GM23338 (cell line): ENCODE results near the gene MPIG6B. TPM values are rescaled to one million over a fixed set of nuclear protein-coding genes. Genes with fewer than 3 reads are reported as not detected.

ENCODE experiments used
- ATAC-seq: fragments of 200-7000 bp; cut with Tn5 transposase; 3 replicates; pipeline ENCODE4 v1.9.1; 2020
- DNase-seq: peaks from one replicate; pipeline ENCODE4 v3.0.0-alpha.2; 2015; ENCODE audit warnings: low spot score
- H2AFZ ChIP-seq: fragments of 200-600 bp; sonication (generic); 2 replicates; pipeline ENCODE4 v1.8.0; 2016; ENCODE audit warnings: antibody characterized with exemption, mild to moderate bottlenecking, moderate library complexity
- H3F3A ChIP-seq: fragments of 200-600 bp; sonication (generic); replicated peaks from 2 replicates; pipeline ENCODE4 v1.8.0; 2017; ENCODE audit warnings: antibody characterized with exemption, mixed run types, low read depth
- H3K27ac ChIP-seq: fragments of 200-600 bp; sonication (generic); 2 replicates; pipeline ENCODE4 v1.6.1; 2016; ENCODE audit warnings: low read depth
- H3K27me3 ChIP-seq: fragments of 200-600 bp; sonication (generic); 2 replicates; pipeline ENCODE4 v1.8.0; 2016; ENCODE audit warnings: mild to moderate bottlenecking, mixed run types, moderate library complexity; ENCODE audit not compliant: insufficient read depth
- H3K36me3 ChIP-seq: fragments of 200-600 bp; sonication (generic); 2 replicates; pipeline ENCODE4 v1.8.0; 2016; ENCODE audit warnings: mild to moderate bottlenecking; ENCODE audit not compliant: insufficient read depth
- H3K4me1 ChIP-seq: fragments of 200-600 bp; sonication (generic); 2 replicates; pipeline ENCODE4 v1.8.0; 2016; ENCODE audit warnings: mild to moderate bottlenecking, moderate library complexity; ENCODE audit not compliant: insufficient read depth
- H3K4me2 ChIP-seq: fragments of 200-600 bp; sonication (generic); 2 replicates; pipeline ENCODE4 v1.7.1; 2017; ENCODE audit warnings: mixed run types
- H3K4me3 ChIP-seq: fragments of 200-600 bp; sonication (generic); 2 replicates; pipeline ENCODE4 v1.6.1; 2016; ENCODE audit warnings: mixed run types
- H3K79me2 ChIP-seq: fragments of 200-600 bp; sonication (generic); replicated peaks from 2 replicates; pipeline ENCODE4 v1.8.0; 2017; ENCODE audit warnings: mild to moderate bottlenecking; ENCODE audit not compliant: insufficient read depth
- H3K9me2 ChIP-seq: fragments of 200-600 bp; sonication (generic); 2 replicates; pipeline ENCODE4 v1.8.0; 2017; ENCODE audit not compliant: insufficient read depth
- H4K20me1 ChIP-seq: fragments of 200-600 bp; sonication (generic); replicated peaks from 2 replicates; pipeline ENCODE4 v1.8.0; 2017; ENCODE audit warnings: mild to moderate bottlenecking; ENCODE audit not compliant: insufficient read depth
- H3K27ac Mint-ChIP-seq: 2 replicates; pipeline ENCODE4 v1.8.0; 2020; ENCODE audit warnings: inconsistent platforms, mild to moderate bottlenecking, moderate library complexity, mixed read lengths
- H3K27me3 Mint-ChIP-seq: 3 replicates; pipeline ENCODE4 v1.8.0; 2022; ENCODE audit warnings: low read depth, mild to moderate bottlenecking, moderate library complexity, mixed read lengths, inconsistent platforms; ENCODE audit not compliant: insufficient read depth, poor library complexity
- H3K36me3 Mint-ChIP-seq: 3 replicates; pipeline ENCODE4 v1.8.0; 2021; ENCODE audit warnings: low read depth, mild to moderate bottlenecking, inconsistent platforms, moderate library complexity, mixed read lengths
- H3K4me1 Mint-ChIP-seq: 3 replicates; pipeline ENCODE4 v1.8.0; 2020; ENCODE audit warnings: mild to moderate bottlenecking, inconsistent platforms, mixed read lengths
- H3K4me3 Mint-ChIP-seq: 3 replicates; pipeline ENCODE4 v1.8.0; 2021; ENCODE audit warnings: moderate library complexity, mild to moderate bottlenecking, inconsistent platforms, mixed read lengths
- H3K9me3 Mint-ChIP-seq: 3 replicates; pipeline ENCODE4 v1.8.0; 2020; ENCODE audit warnings: moderate library complexity, mild to moderate bottlenecking, inconsistent platforms, mixed read lengths
- CREB1 ChIP-seq: fragments of 250-450 bp; sonication (Bioruptor Pico); IDR thresholded peaks from 2 replicates; pipeline ENCODE4 v1.5.0; 2020; ENCODE audit warnings: low read depth, mild to moderate bottlenecking, moderate library complexity
- EZH2 ChIP-seq: fragments of 200-600 bp; sonication (generic); IDR thresholded peaks from one replicate; pipeline ENCODE4 v1.8.0; 2017; ENCODE audit warnings: antibody characterized with exemption, mild to moderate bottlenecking, low read depth; ENCODE audit not compliant: unreplicated experiment
- EZH2phosphoT487 ChIP-seq: fragments of 200-600 bp; sonication (generic); IDR thresholded peaks from one replicate; pipeline ENCODE4 v1.8.1; 2018; ENCODE audit warnings: antibody characterized with exemption; ENCODE audit not compliant: unreplicated experiment
- JUNB ChIP-seq: IDR thresholded peaks from one replicate; pipeline ENCODE4 v1.6.1; 2016; ENCODE audit warnings: antibody characterized with exemption; ENCODE audit not compliant: unreplicated experiment
- NANOG ChIP-seq: IDR thresholded peaks from 2 replicates; pipeline ENCODE4 v1.6.1; 2016; ENCODE audit warnings: antibody characterized with exemption, borderline replicate concordance
- POLR2AphosphoS5 ChIP-seq: IDR thresholded peaks from 2 replicates; pipeline ENCODE4 v1.6.1; 2016; ENCODE audit warnings: antibody characterized with exemption, low read depth
- STAT1 ChIP-seq: IDR thresholded peaks from one replicate; pipeline ENCODE4 v1.6.1; 2016; ENCODE audit warnings: antibody characterized with exemption; ENCODE audit not compliant: unreplicated experiment
- ZNF114 ChIP-seq: fragments of 250-450 bp; sonication (Bioruptor Pico); IDR thresholded peaks from 2 replicates; pipeline ENCODE4 v1.5.0; 2020; ENCODE audit warnings: mild to moderate bottlenecking, moderate library complexity
- ZNF331 ChIP-seq: fragments of 250-450 bp; sonication (Bioruptor Pico); IDR thresholded peaks from 2 replicates; pipeline ENCODE4 v1.5.0; 2020; ENCODE audit warnings: low read depth, mild to moderate bottlenecking, moderate library complexity
- polyA plus RNA-seq: library from polyadenylated mRNA; unstranded; fragments of >200 nt; fragmentation: Nextera tagmentation; extraction: Ambion mirVana; gene quantifications from 2 replicates; pipeline ENCODE4 v1.2.1, GENCODE V29; 2016
- total RNA-seq: library from RNA; depleted of rRNA; stranded (reverse); fragments of >200 nt; shearing (Covaris generic); gene quantifications from 2 replicates; pipeline ENCODE4 v1.2.3, GENCODE V29; 2014
- TF ChIP-seq, protein P1 (sequence below), 2 experiments: fragments of 200-600 bp in 1 of 2; sonication (generic) in 1 of 2; conservative IDR thresholded peaks; 2 replicates each; pipeline versions ENCODE4 v1.5.1 to v1.6.1; 2016 to 2017; ENCODE audit warnings: antibody characterized with exemption in 2 of 2, low read depth in 2 of 2, mild to moderate bottlenecking in 2 of 2, moderate library complexity in 1 of 2
- TF ChIP-seq, protein P2 (sequence below): IDR thresholded peaks from one replicate; pipeline ENCODE4 v1.6.1; 2018; ENCODE audit warnings: antibody characterized with exemption; ENCODE audit not compliant: unreplicated experiment
- TF ChIP-seq, protein P3 (sequence below): fragments of 250-450 bp; sonication (Bioruptor Pico); IDR thresholded peaks from 2 replicates; pipeline ENCODE4 v1.5.0; 2020; ENCODE audit warnings: mild to moderate bottlenecking, moderate library complexity
- TF ChIP-seq, protein P4 (sequence below): IDR thresholded peaks from 2 replicates; pipeline ENCODE4 v1.6.1; 2016; ENCODE audit warnings: antibody characterized with exemption

MPIG6B gene
- total and polyA plus RNA-seq, 2 experiments from 2014 or later, result 0.13 TPM; not detected in 1

DNA sequence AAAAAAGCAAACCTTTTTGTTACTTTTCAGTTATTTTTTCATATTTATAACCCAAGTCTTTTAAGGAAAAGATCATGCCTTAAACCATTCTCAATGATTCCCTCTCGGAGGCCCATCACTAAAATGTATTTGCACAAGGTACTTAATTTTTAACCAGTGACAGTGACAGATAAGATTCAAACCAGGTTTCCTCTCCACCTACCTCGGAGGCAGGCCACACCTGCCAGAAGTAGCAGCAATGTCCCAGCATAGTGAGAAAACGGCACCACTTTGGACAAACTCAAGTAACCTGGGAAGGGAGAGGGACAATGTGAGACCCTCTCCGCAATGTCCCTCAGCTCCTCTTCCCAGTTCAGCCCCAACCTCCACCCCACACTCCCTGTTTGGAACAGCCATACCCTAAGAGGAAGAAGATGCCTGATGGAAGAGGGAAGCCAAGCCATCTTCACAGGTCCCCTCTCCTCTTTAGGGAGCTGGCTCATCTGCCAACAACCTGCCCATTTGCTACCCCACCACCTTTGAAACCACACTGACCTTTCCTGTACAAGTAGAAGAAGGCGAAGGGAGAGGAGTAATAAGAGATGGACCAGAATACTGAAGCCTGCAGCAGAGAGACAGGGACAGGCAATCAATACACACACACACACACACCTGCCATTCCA is 22.3 kb upstream of the MPIG6B start:
- Histone ChIP-seq H4K20me1 (peaks cover 3% of the 10 kb centered on the region; the same call in 1 of the 2 replicates), H3K27me3 (no peaks in the 10 kb centered on the region), H3K4me2 (no peak overlapping the region), H3K36me3 (no peaks in the 10 kb centered on the region), H3F3A (peaks cover 3% of the 10 kb centered on the region; the same call in 1 of the 2 replicates), H3K4me3 (no peak overlapping the region), H3K79me2 (peaks cover 14% of the 10 kb centered on the region), H3K9me2 (no peaks in the 10 kb centered on the region), H3K27ac (no peak overlapping the region), H2AFZ (no peak overlapping the region), H3K4me1 (peaks cover 5% of the 10 kb centered on the region; the same call in 1 of the 2 replicates)
- DNase-seq (no peak), ATAC-seq (no peak)
- Mint-ChIP-seq H3K9me3 (no peaks in the 10 kb centered on the region), H3K36me3 (peaks cover 14% of the 10 kb centered on the region), H3K4me3 (peak overlapping the region; percentile 96), H3K27ac (no peak overlapping the region), H3K27me3 (peaks cover 6% of the 10 kb centered on the region), H3K4me1 (peaks cover 10% of the 10 kb centered on the region)
- TF ChIP-seq EZH2phosphoT487, result no peak
- TF ChIP-seq JUNB, result no peak
- TF ChIP-seq, protein P1, sequence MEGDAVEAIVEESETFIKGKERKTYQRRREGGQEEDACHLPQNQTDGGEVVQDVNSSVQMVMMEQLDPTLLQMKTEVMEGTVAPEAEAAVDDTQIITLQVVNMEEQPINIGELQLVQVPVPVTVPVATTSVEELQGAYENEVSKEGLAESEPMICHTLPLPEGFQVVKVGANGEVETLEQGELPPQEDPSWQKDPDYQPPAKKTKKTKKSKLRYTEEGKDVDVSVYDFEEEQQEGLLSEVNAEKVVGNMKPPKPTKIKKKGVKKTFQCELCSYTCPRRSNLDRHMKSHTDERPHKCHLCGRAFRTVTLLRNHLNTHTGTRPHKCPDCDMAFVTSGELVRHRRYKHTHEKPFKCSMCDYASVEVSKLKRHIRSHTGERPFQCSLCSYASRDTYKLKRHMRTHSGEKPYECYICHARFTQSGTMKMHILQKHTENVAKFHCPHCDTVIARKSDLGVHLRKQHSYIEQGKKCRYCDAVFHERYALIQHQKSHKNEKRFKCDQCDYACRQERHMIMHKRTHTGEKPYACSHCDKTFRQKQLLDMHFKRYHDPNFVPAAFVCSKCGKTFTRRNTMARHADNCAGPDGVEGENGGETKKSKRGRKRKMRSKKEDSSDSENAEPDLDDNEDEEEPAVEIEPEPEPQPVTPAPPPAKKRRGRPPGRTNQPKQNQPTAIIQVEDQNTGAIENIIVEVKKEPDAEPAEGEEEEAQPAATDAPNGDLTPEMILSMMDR (conservative IDR thresholded peaks at IDR 0.05; ENCODE audit: low read depth in 2 of 2), result no peak
- no peak for TF ChIP-seq CREB1 (CRISPR knock-in tag)
- no peak for TF ChIP-seq ZNF114 (CRISPR knock-in tag)
- TF ChIP-seq ZNF331 (CRISPR knock-in tag), result no peak
- TF ChIP-seq, protein P2, sequence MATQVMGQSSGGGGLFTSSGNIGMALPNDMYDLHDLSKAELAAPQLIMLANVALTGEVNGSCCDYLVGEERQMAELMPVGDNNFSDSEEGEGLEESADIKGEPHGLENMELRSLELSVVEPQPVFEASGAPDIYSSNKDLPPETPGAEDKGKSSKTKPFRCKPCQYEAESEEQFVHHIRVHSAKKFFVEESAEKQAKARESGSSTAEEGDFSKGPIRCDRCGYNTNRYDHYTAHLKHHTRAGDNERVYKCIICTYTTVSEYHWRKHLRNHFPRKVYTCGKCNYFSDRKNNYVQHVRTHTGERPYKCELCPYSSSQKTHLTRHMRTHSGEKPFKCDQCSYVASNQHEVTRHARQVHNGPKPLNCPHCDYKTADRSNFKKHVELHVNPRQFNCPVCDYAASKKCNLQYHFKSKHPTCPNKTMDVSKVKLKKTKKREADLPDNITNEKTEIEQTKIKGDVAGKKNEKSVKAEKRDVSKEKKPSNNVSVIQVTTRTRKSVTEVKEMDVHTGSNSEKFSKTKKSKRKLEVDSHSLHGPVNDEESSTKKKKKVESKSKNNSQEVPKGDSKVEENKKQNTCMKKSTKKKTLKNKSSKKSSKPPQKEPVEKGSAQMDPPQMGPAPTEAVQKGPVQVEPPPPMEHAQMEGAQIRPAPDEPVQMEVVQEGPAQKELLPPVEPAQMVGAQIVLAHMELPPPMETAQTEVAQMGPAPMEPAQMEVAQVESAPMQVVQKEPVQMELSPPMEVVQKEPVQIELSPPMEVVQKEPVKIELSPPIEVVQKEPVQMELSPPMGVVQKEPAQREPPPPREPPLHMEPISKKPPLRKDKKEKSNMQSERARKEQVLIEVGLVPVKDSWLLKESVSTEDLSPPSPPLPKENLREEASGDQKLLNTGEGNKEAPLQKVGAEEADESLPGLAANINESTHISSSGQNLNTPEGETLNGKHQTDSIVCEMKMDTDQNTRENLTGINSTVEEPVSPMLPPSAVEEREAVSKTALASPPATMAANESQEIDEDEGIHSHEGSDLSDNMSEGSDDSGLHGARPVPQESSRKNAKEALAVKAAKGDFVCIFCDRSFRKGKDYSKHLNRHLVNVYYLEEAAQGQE, result no peak
- TF ChIP-seq, protein P3, sequence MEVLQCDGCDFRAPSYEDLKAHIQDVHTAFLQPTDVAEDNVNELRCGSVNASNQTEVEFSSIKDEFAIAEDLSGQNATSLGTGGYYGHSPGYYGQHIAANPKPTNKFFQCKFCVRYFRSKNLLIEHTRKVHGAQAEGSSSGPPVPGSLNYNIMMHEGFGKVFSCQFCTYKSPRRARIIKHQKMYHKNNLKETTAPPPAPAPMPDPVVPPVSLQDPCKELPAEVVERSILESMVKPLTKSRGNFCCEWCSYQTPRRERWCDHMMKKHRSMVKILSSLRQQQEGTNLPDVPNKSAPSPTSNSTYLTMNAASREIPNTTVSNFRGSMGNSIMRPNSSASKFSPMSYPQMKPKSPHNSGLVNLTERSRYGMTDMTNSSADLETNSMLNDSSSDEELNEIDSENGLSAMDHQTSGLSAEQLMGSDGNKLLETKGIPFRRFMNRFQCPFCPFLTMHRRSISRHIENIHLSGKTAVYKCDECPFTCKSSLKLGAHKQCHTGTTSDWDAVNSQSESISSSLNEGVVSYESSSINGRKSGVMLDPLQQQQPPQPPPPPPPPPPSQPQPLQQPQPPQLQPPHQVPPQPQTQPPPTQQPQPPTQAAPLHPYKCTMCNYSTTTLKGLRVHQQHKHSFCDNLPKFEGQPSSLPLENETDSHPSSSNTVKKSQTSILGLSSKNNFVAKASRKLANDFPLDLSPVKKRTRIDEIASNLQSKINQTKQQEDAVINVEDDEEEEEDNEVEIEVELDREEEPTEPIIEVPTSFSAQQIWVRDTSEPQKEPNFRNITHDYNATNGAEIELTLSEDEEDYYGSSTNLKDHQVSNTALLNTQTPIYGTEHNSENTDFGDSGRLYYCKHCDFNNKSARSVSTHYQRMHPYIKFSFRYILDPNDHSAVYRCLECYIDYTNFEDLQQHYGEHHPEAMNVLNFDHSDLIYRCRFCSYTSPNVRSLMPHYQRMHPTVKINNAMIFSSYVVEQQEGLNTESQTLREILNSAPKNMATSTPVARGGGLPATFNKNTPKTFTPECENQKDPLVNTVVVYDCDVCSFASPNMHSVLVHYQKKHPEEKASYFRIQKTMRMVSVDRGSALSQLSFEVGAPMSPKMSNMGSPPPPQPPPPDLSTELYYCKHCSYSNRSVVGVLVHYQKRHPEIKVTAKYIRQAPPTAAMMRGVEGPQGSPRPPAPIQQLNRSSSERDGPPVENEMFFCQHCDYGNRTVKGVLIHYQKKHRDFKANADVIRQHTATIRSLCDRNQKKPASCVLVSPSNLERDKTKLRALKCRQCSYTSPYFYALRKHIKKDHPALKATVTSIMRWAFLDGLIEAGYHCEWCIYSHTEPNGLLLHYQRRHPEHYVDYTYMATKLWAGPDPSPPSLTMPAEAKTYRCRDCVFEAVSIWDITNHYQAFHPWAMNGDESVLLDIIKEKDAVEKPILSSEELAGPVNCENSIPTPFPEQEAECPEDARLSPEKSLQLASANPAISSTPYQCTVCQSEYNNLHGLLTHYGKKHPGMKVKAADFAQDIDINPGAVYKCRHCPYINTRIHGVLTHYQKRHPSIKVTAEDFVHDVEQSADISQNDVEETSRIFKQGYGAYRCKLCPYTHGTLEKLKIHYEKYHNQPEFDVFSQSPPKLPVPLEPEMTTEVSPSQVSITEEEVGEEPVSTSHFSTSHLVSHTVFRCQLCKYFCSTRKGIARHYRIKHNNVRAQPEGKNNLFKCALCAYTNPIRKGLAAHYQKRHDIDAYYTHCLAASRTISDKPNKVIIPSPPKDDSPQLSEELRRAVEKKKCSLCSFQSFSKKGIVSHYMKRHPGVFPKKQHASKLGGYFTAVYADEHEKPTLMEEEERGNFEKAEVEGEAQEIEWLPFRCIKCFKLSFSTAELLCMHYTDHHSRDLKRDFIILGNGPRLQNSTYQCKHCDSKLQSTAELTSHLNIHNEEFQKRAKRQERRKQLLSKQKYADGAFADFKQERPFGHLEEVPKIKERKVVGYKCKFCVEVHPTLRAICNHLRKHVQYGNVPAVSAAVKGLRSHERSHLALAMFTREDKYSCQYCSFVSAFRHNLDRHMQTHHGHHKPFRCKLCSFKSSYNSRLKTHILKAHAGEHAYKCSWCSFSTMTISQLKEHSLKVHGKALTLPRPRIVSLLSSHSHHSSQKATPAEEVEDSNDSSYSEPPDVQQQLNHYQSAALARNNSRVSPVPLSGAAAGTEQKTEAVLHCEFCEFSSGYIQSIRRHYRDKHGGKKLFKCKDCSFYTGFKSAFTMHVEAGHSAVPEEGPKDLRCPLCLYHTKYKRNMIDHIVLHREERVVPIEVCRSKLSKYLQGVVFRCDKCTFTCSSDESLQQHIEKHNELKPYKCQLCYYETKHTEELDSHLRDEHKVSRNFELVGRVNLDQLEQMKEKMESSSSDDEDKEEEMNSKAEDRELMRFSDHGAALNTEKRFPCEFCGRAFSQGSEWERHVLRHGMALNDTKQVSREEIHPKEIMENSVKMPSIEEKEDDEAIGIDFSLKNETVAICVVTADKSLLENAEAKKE, result no peak
- TF ChIP-seq STAT1, result no peak
- TF ChIP-seq EZH2, result no peak
- TF ChIP-seq NANOG, result no peak
- TF ChIP-seq, protein P4, sequence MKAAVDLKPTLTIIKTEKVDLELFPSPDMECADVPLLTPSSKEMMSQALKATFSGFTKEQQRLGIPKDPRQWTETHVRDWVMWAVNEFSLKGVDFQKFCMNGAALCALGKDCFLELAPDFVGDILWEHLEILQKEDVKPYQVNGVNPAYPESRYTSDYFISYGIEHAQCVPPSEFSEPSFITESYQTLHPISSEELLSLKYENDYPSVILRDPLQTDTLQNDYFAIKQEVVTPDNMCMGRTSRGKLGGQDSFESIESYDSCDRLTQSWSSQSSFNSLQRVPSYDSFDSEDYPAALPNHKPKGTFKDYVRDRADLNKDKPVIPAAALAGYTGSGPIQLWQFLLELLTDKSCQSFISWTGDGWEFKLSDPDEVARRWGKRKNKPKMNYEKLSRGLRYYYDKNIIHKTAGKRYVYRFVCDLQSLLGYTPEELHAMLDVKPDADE, result no peak
- TF ChIP-seq POLR2AphosphoS5, result no peak
